HL-60 (cell line): ENCODE measurements around the gene MET.

ENCODE experiments used
- DNase-seq, 2 experiments: peaks; one replicate each; pipeline ENCODE4 v3.0.0-alpha.2; 2010 to 2020; ENCODE audit warnings: low read depth in 1 of 2, low spot score in 1 of 2
- H3K27ac ChIP-seq: fragments of 250-450 bp; sonication (Bioruptor Pico); replicated peaks from 2 replicates; pipeline ENCODE4 v1.5.1; 2020; ENCODE audit warnings: mild to moderate bottlenecking, moderate library complexity
- H3K27me3 ChIP-seq: fragments of 250-450 bp; sonication (Bioruptor Pico); 2 replicates; pipeline ENCODE4 v1.5.1; 2021; ENCODE audit warnings: mild to moderate bottlenecking, moderate library complexity; ENCODE audit not compliant: insufficient read depth, poor library complexity, severe bottlenecking
- H3K4me3 ChIP-seq: replicated peaks from 2 replicates; pipeline ENCODE4 v1.5.1; 2011; ENCODE audit warnings: mild to moderate bottlenecking, control low read depth, low read length; ENCODE audit not compliant: insufficient read depth
- GABPA ChIP-seq: IDR thresholded peaks from 2 replicates; pipeline ENCODE4 v1.6.1; 2012; ENCODE audit warnings: low read depth
- POLR2AphosphoS5 ChIP-seq: IDR thresholded peaks from 2 replicates; pipeline ENCODE4 v1.6.1; 2012; ENCODE audit warnings: low read depth
- SPI1 ChIP-seq: IDR thresholded peaks from 2 replicates; pipeline ENCODE4 v1.6.1; 2012; ENCODE audit warnings: low read depth, mild to moderate bottlenecking, borderline replicate concordance
- TF ChIP-seq, protein P1 (sequence below): IDR thresholded peaks from 2 replicates; pipeline ENCODE4 v1.6.1; 2012; ENCODE audit warnings: low read depth; ENCODE audit not compliant: insufficient replicate concordance
- TF ChIP-seq, protein P2 (sequence below): IDR thresholded peaks from one replicate; pipeline ENCODE4 v1.5.1; 2011; ENCODE audit warnings: low read length, control low read depth, inconsistent platforms; ENCODE audit not compliant: insufficient read depth

MET gene

DNA sequence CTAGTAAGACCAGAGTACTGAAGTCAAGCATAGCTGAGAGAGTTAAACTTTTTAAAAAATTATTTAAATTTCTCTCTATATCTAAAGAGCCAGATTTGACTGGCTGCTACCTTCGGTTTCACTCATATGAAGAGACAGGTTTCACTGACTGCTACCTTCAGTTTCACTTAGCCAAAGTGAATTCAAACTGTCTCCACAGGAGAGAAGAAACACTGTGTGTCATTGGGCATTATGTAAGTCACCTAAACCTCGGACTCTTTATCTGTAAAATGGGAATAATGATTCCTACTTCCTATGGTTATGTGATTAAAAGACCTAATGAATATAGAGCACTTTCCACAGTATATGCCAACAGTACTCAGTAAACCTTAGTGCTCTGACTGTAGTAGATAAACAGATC, 41.6 kb upstream of the MET start:
- TF ChIP-seq, protein P1, sequence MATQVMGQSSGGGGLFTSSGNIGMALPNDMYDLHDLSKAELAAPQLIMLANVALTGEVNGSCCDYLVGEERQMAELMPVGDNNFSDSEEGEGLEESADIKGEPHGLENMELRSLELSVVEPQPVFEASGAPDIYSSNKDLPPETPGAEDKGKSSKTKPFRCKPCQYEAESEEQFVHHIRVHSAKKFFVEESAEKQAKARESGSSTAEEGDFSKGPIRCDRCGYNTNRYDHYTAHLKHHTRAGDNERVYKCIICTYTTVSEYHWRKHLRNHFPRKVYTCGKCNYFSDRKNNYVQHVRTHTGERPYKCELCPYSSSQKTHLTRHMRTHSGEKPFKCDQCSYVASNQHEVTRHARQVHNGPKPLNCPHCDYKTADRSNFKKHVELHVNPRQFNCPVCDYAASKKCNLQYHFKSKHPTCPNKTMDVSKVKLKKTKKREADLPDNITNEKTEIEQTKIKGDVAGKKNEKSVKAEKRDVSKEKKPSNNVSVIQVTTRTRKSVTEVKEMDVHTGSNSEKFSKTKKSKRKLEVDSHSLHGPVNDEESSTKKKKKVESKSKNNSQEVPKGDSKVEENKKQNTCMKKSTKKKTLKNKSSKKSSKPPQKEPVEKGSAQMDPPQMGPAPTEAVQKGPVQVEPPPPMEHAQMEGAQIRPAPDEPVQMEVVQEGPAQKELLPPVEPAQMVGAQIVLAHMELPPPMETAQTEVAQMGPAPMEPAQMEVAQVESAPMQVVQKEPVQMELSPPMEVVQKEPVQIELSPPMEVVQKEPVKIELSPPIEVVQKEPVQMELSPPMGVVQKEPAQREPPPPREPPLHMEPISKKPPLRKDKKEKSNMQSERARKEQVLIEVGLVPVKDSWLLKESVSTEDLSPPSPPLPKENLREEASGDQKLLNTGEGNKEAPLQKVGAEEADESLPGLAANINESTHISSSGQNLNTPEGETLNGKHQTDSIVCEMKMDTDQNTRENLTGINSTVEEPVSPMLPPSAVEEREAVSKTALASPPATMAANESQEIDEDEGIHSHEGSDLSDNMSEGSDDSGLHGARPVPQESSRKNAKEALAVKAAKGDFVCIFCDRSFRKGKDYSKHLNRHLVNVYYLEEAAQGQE, result no peak
- TF ChIP-seq GABPA (no peak), POLR2AphosphoS5 (no peak), SPI1 (no peak)
- TF ChIP-seq, protein P2, sequence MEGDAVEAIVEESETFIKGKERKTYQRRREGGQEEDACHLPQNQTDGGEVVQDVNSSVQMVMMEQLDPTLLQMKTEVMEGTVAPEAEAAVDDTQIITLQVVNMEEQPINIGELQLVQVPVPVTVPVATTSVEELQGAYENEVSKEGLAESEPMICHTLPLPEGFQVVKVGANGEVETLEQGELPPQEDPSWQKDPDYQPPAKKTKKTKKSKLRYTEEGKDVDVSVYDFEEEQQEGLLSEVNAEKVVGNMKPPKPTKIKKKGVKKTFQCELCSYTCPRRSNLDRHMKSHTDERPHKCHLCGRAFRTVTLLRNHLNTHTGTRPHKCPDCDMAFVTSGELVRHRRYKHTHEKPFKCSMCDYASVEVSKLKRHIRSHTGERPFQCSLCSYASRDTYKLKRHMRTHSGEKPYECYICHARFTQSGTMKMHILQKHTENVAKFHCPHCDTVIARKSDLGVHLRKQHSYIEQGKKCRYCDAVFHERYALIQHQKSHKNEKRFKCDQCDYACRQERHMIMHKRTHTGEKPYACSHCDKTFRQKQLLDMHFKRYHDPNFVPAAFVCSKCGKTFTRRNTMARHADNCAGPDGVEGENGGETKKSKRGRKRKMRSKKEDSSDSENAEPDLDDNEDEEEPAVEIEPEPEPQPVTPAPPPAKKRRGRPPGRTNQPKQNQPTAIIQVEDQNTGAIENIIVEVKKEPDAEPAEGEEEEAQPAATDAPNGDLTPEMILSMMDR, result no peak
- no peak for DNase-seq
- Histone ChIP-seq H3K27me3 (peaks cover 7% of the 10 kb centered on the region), H3K4me3 (no peak overlapping the region), H3K27ac (no peak overlapping the region)

DNA sequence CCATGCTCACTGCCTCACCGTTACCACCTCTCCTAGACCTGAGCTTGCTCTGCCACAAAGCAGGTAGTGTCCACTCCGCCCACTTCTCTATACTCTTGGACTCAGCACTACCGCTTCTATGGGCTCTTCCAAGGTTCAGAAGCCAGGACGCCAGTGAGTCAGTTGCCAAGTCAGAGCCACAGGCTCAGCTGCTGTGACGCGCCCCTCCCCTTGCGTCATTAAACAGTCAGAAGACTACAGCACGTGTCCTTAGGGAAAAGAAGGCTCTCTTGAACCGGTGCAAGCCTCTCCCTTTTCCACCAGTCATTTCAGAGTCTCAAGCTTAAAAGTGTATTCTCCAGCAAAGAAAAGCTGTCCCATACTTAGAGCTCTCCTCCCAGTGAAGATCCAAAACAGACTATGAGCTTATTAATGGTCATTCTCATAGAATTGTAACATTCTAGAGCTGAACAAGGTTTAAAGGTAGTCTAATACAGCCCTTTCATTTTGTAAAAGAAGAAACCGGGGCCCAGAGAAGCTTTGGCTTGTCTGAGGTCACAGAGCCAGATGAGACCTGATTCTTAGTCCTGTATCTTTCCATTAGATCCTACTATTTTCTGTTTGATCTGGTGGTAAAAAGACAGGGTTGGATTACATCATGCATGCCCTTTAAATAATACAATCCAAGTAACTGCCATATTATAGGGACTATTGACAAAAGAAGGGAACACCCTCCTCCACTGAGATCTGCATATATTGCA, 40.9 kb upstream of the MET start:
- DNase-seq, result no peak
- TF ChIP-seq, protein P1, result no peak
- TF ChIP-seq POLR2AphosphoS5 (no peak), GABPA (no peak)
- Histone ChIP-seq H3K27ac (no peak overlapping the region), H3K27me3 (peaks cover 7% of the 10 kb centered on the region), H3K4me3 (no peak overlapping the region)

DNA sequence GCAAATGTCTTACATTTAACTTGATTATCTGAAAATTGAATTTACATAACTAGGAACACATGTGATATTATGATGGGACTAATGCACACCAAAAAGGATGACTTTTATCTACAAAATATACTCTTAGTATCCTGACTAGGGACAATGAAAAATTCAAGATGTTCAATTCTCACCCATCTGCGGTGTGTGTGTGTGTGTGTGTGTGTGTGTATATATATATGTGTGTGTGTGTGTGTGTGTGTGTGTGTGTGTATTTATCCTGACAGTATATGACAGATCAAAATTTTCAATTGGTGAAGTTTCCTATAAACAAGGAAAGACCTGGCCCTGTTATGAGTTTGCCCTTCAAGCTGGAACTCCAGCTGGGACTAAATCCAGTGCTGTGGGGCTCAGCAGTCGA, 40.3 kb upstream of the MET start:
- no peak for TF ChIP-seq POLR2AphosphoS5
- TF ChIP-seq, protein P2, result no peak
- TF ChIP-seq GABPA, result no peak
- TF ChIP-seq, protein P1, result no peak
- no peak for TF ChIP-seq SPI1
- Histone ChIP-seq H3K27ac (no peak overlapping the region), H3K4me3 (no peak overlapping the region), H3K27me3 (peaks cover 4% of the 10 kb centered on the region)
- no peak for DNase-seq
